ENCODE measurements around the gene RNF213. TPM values are rescaled to one million over a fixed set of nuclear protein-coding genes. Genes with fewer than 3 reads are reported as not detected.

RNF213 gene
- total RNA-seq, 1 experiment from 2014 or later, result 70.5 TPM

- H3K9me3 Mint-ChIP-seq, result no peaks in the 10 kb centered on the region
- no peak overlapping the region for H3K27ac Mint-ChIP-seq
- peaks cover 8% of the 10 kb centered on the region for H3K27me3 Mint-ChIP-seq (ENCODE audit: low read depth)
- ATAC-seq, result no peak
- POLR2A ChIA-PET, result no interaction called here
- CTCF ChIA-PET, result interaction anchor here (2.5 kb wide), 1 partner anchor 18 kb away, joined by 12 read pairs; no protein-coding TSS in a partner anchor
- H3K4me1 Mint-ChIP-seq, result no peaks in the 10 kb centered on the region; the same call in 1 of the 2 replicates
- no peak for DNase-seq (ENCODE audit: low spot score)
- no peaks in the 10 kb centered on the region for H3K36me3 Mint-ChIP-seq
- TF ChIP-seq CBFB (CRISPR knock-in tag; IDR thresholded peaks at IDR 0.05; ENCODE audit: low read depth) (no peak), ZNF219 (CRISPR knock-in tag; IDR thresholded peaks at IDR 0.05; ENCODE audit: borderline replicate concordance) (no peak)
- no peak overlapping the region for H3K4me3 Mint-ChIP-seq
These were observed 184.0 kb downstream of the RNF213 start for GRCh38 chr17:80444644-80444979.

- ATAC-seq (no peak), DNase-seq (ENCODE audit: low spot score) (no peak)
- ChIA-PET CTCF (interaction anchor here (0.6 kb wide), 1 partner anchor 493 kb away, joined by 8 read pairs; no protein-coding TSS in a partner anchor), POLR2A (no interaction called here)
- H3K27me3 Mint-ChIP-seq (ENCODE audit: low read depth), result peaks cover 8% of the 10 kb centered on the region
- no peak overlapping the region for H3K27ac Mint-ChIP-seq
- H3K4me1 Mint-ChIP-seq, result no peaks in the 10 kb centered on the region; the same call in 1 of the 2 replicates
- no peaks in the 10 kb centered on the region for H3K36me3 Mint-ChIP-seq
- no peaks in the 10 kb centered on the region for H3K9me3 Mint-ChIP-seq
- TF ChIP-seq SMAD4 (CRISPR knock-in tag; IDR thresholded peaks at IDR 0.05), result no peak
- TF ChIP-seq IRF1 (CRISPR knock-in tag; IDR thresholded peaks at IDR 0.05), result no peak
- TF ChIP-seq JAZF1 (CRISPR knock-in tag; IDR thresholded peaks at IDR 0.05), result no peak
- no peak for TF ChIP-seq MAX (CRISPR knock-in tag; IDR thresholded peaks at IDR 0.05)
- TF ChIP-seq ZBTB43 (CRISPR knock-in tag; IDR thresholded peaks at IDR 0.05), result no peak
- TF ChIP-seq TEAD4 (CRISPR knock-in tag; IDR thresholded peaks at IDR 0.05), result no peak
- TF ChIP-seq CTCF (IDR thresholded peaks at IDR 0.05), result no peak
- no peak for TF ChIP-seq ZNF281 (CRISPR knock-in tag; IDR thresholded peaks at IDR 0.05)
- no peak for TF ChIP-seq RORB (CRISPR knock-in tag; IDR thresholded peaks at IDR 0.05)
- TF ChIP-seq ATF3 (CRISPR knock-in tag; conservative IDR thresholded peaks at IDR 0.05), result no peak
- TF ChIP-seq ZNF219 (CRISPR knock-in tag; IDR thresholded peaks at IDR 0.05; ENCODE audit: borderline replicate concordance), result no peak
- TF ChIP-seq ZNF138 (CRISPR knock-in tag; conservative IDR thresholded peaks at IDR 0.05), result no peak
- TF ChIP-seq ZNF423 (CRISPR knock-in tag; IDR thresholded peaks at IDR 0.05), result no peak
- TF ChIP-seq CBFB (CRISPR knock-in tag; IDR thresholded peaks at IDR 0.05; ENCODE audit: low read depth), result no peak
- TF ChIP-seq ZNF263 (CRISPR knock-in tag; IDR thresholded peaks at IDR 0.05; ENCODE audit: low read depth), result no peak
- no peak for TF ChIP-seq JUN (CRISPR knock-in tag; IDR thresholded peaks at IDR 0.05)
- no peak for TF ChIP-seq USF2 (CRISPR knock-in tag; IDR thresholded peaks at IDR 0.05)
- TF ChIP-seq CREM (CRISPR knock-in tag; IDR thresholded peaks at IDR 0.05), result no peak
- no peak overlapping the region for H3K4me3 Mint-ChIP-seq
These were observed 184.5 kb downstream of the RNF213 start for GRCh38 chr17:80445007-80445725.

Measured in WTC11 (cell line).